ENCODE measurements around the gene FRMPD1.

- no peak for TF ChIP-seq POLR2A (IDR thresholded peaks at IDR 0.05; ENCODE audit: low read depth, low read length)
- no peak for TF ChIP-seq SPI1 (IDR thresholded peaks at IDR 0.05; ENCODE audit: low read depth, low read length)
- TF ChIP-seq POLR2AphosphoS5 (IDR thresholded peaks at IDR 0.05; ENCODE audit: low read depth, low read length), result no peak
Observed at GRCh38 chr9:37622462-37622861, 28.3 kb upstream of the FRMPD1 start.
